NCI-H510A treated with DMSO at 0.1 percent for 48 hours (cell line): Measurements from ENCODE around the gene ALKBH7.
"Not testable (repeated sequence)": the region's sequence is repeated elsewhere in the genome, so short reads cannot be mapped to it uniquely, and the experiment has no call there.

Experiments used
- DNase-seq: peaks from one replicate; lab custom pipeline; 2025; lab: John Stamatoyannopoulos, UW

Gene ALKBH7

GRCh38 chr19:6400062-6400944 lies 27.7 kb downstream of the ALKBH7 start:
- not testable (repeated sequence) for DNase-seq

- DNase-seq = no peak
Measured at GRCh38 chr19:6402058-6402457, 29.5 kb downstream of the ALKBH7 start.

GRCh38 chr19:6402837-6403608 lies 30.4 kb downstream of the ALKBH7 start:
- DNase-seq = no peak

- no peak for DNase-seq
Measured at GRCh38 chr19:6406401-6406800, 33.8 kb downstream of the ALKBH7 start.

GRCh38 chr19:6409346-6409745 lies 36.8 kb downstream of the ALKBH7 start:
- no peak for DNase-seq

- no peak for DNase-seq
Measured at GRCh38 chr19:6412061-6412446, 39.5 kb downstream of the ALKBH7 start.

GRCh38 chr19:6412447-6413091 lies 40.0 kb downstream of the ALKBH7 start:
- DNase-seq = peak; percentile 31

- no peak for DNase-seq
Measured at GRCh38 chr19:6413291-6413690, 40.7 kb downstream of the ALKBH7 start.

- DNase-seq = no peak
Measured at GRCh38 chr19:6413721-6414643, 41.4 kb downstream of the ALKBH7 start.

- DNase-seq = no peak
Measured at GRCh38 chr19:6414793-6415590, 42.4 kb downstream of the ALKBH7 start.

GRCh38 chr19:6415591-6416190 lies 43.1 kb downstream of the ALKBH7 start:
- DNase-seq = no peak

GRCh38 chr19:6416658-6417405 lies 44.2 kb downstream of the ALKBH7 start:
- DNase-seq = no peak

GRCh38 chr19:6417713-6418561 lies 45.3 kb downstream of the ALKBH7 start:
- no peak for DNase-seq

- no peak for DNase-seq
Measured at GRCh38 chr19:6418562-6418932, 46.0 kb downstream of the ALKBH7 start.

GRCh38 chr19:6421075-6422014 lies 48.8 kb downstream of the ALKBH7 start:
- DNase-seq = no peak

- no peak for DNase-seq
Measured at GRCh38 chr19:6423499-6424194, 51.1 kb downstream of the ALKBH7 start.
